Uterus (tissue), 4 donors: Measurements from ENCODE around the gene ZSWIM6. TPM values are rescaled to one million over a fixed set of nuclear protein-coding genes. Genes with fewer than 3 reads are reported as not detected.

Experiments
- DNase-seq, 2 donors: peaks; one replicate each; pipeline ENCODE4 v3.0.0-alpha.2; 2019 to 2020
- H3K27ac ChIP-seq, 2 donors: fragments of 200-600 bp; sonication (generic); 1 replicate in 1 of 2; 2 replicates in 1 of 2; pipeline ENCODE4 v1.5.1; 2016 to 2018
- H3K27me3 ChIP-seq, 2 donors: fragments of 200-600 bp; sonication (generic); one replicate each; pipeline ENCODE4 v1.5.1; 2018 to 2019; ENCODE audit warnings: control low read depth in 1 of 2
- H3K36me3 ChIP-seq, 2 donors: fragments of 200-600 bp; sonication (generic); one replicate each; pipeline ENCODE4 v1.5.1; 2019; ENCODE audit warnings: control low read depth in 1 of 2
- H3K4me1 ChIP-seq, 2 donors: fragments of 200-600 bp; sonication (generic); one replicate each; pipeline ENCODE4 v1.5.1; 2018 to 2019; ENCODE audit warnings: control low read depth in 1 of 2
- H3K4me3 ChIP-seq, 2 donors: fragments of 200-600 bp; sonication (generic); 1 replicate in 1 of 2; 2 replicates in 1 of 2; pipeline ENCODE4 v1.5.1; 2018 to 2019; ENCODE audit warnings: mild to moderate bottlenecking in 1 of 2
- H3K9me3 ChIP-seq, 2 donors: fragments of 200-600 bp; sonication (generic); one replicate each; pipeline ENCODE4 v1.5.1; 2019; ENCODE audit warnings: control low read depth in 1 of 2
- CTCF ChIP-seq, 4 experiments: fragments of 200-600 bp in 2 of 4; fragments of 450-650 bp in 2 of 4; sonication (generic) in 2 of 4; IDR thresholded peaks; one replicate each; pipeline ENCODE4 v1.5.1; 2016 to 2019; ENCODE audit warnings: antibody characterized with exemption in 4 of 4, mild to moderate bottlenecking in 2 of 4, moderate library complexity in 1 of 4
- POLR2A ChIP-seq, 2 donors: fragments of 450-650 bp; IDR thresholded peaks; one replicate each; pipeline ENCODE4 v1.6.1; 2016; ENCODE audit warnings: antibody characterized with exemption in 2 of 2, mild to moderate bottlenecking in 1 of 2, moderate library complexity in 1 of 2
- intact Hi-C: fragments of 100-400 bp; cut with DNase I; formaldehyde crosslinking; loops from one replicate; pipeline ENCODE4 v1.15.1; 2023; ENCODE audit warnings: low total_unique reads
- total RNA-seq, 4 donors: library from RNA; depleted of rRNA in 3 of 4; stranded (reverse); fragments of >200 nt in 3 of 4; gene quantifications; one replicate each; pipeline versions ENCODE4 v1.1.0 to v1.2.4, GENCODE V29; 2014 to 2023
- donor health status: DM: yes; HTN: yes; CAD: no.

Gene ZSWIM6
- total RNA-seq, 4 donors from 2014 or later, result 4.1 to 14.8 (median 11.1) TPM

GRCh38 chr5:61349935-61350334 is 17.9 kb downstream of the ZSWIM6 start:
- Histone ChIP-seq H3K9me3 (no peaks in the 10 kb centered on the region), H3K4me1 (peaks cover 3 to 4% of the 10 kb centered on the region in 2 donors), H3K4me3 (no peak overlapping the region), H3K27me3 (no peaks in the 10 kb centered on the region), H3K27ac (no peak overlapping the region), H3K36me3 (no peaks in the 10 kb centered on the region)
- no peak for DNase-seq
- intact Hi-C loops, result no loop called here
- TF ChIP-seq CTCF (IDR thresholded peaks at IDR 0.05) (no peak), POLR2A (IDR thresholded peaks at IDR 0.05) (no peak)

DNA sequence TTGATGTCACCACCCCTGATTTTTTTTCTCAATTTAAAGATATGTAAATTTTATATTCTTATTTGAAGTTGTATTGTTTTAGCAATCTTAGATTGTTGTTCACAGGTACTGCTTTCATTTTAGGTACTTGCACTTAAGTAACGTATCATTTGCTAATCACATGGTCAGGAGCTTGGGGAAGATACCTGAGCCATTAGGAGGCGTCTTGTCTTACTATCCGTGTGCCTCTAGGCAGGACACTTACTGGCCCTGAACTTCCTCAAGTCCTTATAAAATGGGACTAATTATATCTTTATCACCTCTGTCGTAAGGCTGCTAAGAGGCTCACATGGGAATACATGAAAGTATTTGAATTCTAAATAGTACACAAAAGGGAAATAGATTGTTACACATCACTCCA is 18.5 kb downstream of the ZSWIM6 start:
- no peak for DNase-seq
- Histone ChIP-seq H3K9me3 (no peaks in the 10 kb centered on the region), H3K4me1 (peaks cover 3 to 4% of the 10 kb centered on the region in 2 donors), H3K27me3 (no peaks in the 10 kb centered on the region), H3K27ac (no peak overlapping the region), H3K36me3 (no peaks in the 10 kb centered on the region), H3K4me3 (no peak overlapping the region)
- intact Hi-C loops, result no loop called here
- no peak for TF ChIP-seq CTCF (IDR thresholded peaks at IDR 0.05)
- no peak for TF ChIP-seq POLR2A (IDR thresholded peaks at IDR 0.05)

- intact Hi-C loops, result no loop called here
- Histone ChIP-seq H3K27ac (no peak overlapping the region), H3K9me3 (no peaks in the 10 kb centered on the region), H3K36me3 (no peaks in the 10 kb centered on the region), H3K27me3 (no peaks in the 10 kb centered on the region), H3K4me3 (no peak overlapping the region), H3K4me1 (peaks cover 3 to 4% of the 10 kb centered on the region in 2 donors)
- TF ChIP-seq CTCF (IDR thresholded peaks at IDR 0.05) (no peak), POLR2A (IDR thresholded peaks at IDR 0.05) (no peak)
- no peak for DNase-seq
Measured at GRCh38 chr5:61351733-61352132, 19.7 kb downstream of the ZSWIM6 start.

- DNase-seq, result no peak
- Histone ChIP-seq H3K4me3 (no peak overlapping the region), H3K36me3 (no peaks in the 10 kb centered on the region), H3K27ac (no peak overlapping the region), H3K9me3 (peaks cover 0 to 3% of the 10 kb centered on the region in 2 donors), H3K27me3 (no peaks in the 10 kb centered on the region), H3K4me1 (peaks cover 3 to 4% of the 10 kb centered on the region in 2 donors)
- no peak for TF ChIP-seq POLR2A (IDR thresholded peaks at IDR 0.05)
- no peak for TF ChIP-seq CTCF (IDR thresholded peaks at IDR 0.05)
- intact Hi-C loops, result no loop called here
Measured at GRCh38 chr5:61352180-61352579, 20.1 kb downstream of the ZSWIM6 start.

- Histone ChIP-seq H3K27me3 (no peaks in the 10 kb centered on the region), H3K4me3 (no peak overlapping the region), H3K9me3 (peaks cover 0 to 6% of the 10 kb centered on the region in 2 donors), H3K27ac (no peak overlapping the region), H3K4me1 (peaks cover 3 to 4% of the 10 kb centered on the region in 2 donors), H3K36me3 (no peaks in the 10 kb centered on the region)
- DNase-seq, result no peak
- TF ChIP-seq CTCF (IDR thresholded peaks at IDR 0.05) (no peak), POLR2A (IDR thresholded peaks at IDR 0.05) (no peak)
- intact Hi-C loops, result no loop called here
Measured at GRCh38 chr5:61352612-61353156, 20.6 kb downstream of the ZSWIM6 start.
